Stimulated activated CD4-positive, alpha-beta T cell treated with anti-CD3 and anti-CD28 coated beads, Interleukin-4, amount 100 ng/mL, for 1 hour (primary cell): ENCODE results near the gene MEMO1.
"Not testable (repeated sequence)": the region's sequence is repeated elsewhere in the genome, so short reads cannot be mapped to it uniquely, and the experiment has no call there.

Experiments
- DNase-seq: peaks from one replicate; pipeline ENCODE4 v3.0.0-alpha.2; 2020

The MEMO1 gene

GRCh38 chr2:31997653-31998052, 13.2 kb downstream of the MEMO1 start:
- no peak for DNase-seq

- DNase-seq: no peak
These were observed 14.1 kb downstream of the MEMO1 start for GRCh38 chr2:31996571-31997150.

GRCh38 chr2:31992934-31993333, 17.9 kb downstream of the MEMO1 start:
- DNase-seq: no peak

- no peak for DNase-seq
These were observed 18.7 kb downstream of the MEMO1 start for GRCh38 chr2:31992025-31992579.

GRCh38 chr2:31989946-31990345, 20.9 kb downstream of the MEMO1 start:
- DNase-seq: no peak

GRCh38 chr2:31987454-31988220, 23.2 kb downstream of the MEMO1 start:
- no peak for DNase-seq

- no peak for DNase-seq
These were observed 23.9 kb downstream of the MEMO1 start for GRCh38 chr2:31986906-31987305.

- DNase-seq: no peak
These were observed 26.9 kb downstream of the MEMO1 start for GRCh38 chr2:31983762-31984467.

GRCh38 chr2:31980674-31981356, 30.0 kb downstream of the MEMO1 start:
- no peak for DNase-seq

GRCh38 chr2:31979956-31980355, 30.9 kb downstream of the MEMO1 start:
- DNase-seq: no peak

- DNase-seq: no peak
These were observed 31.8 kb downstream of the MEMO1 start for GRCh38 chr2:31979018-31979417.

- DNase-seq: no peak
These were observed 32.4 kb downstream of the MEMO1 start for GRCh38 chr2:31978436-31978835.

- no peak for DNase-seq
These were observed 37.1 kb downstream of the MEMO1 start for GRCh38 chr2:31973665-31974064.

- DNase-seq: no peak
These were observed 38.7 kb downstream of the MEMO1 start for GRCh38 chr2:31972059-31972458.

GRCh38 chr2:31969178-31969577, 41.6 kb downstream of the MEMO1 start:
- DNase-seq: no peak

GRCh38 chr2:31967790-31968189, 43.0 kb downstream of the MEMO1 start:
- no peak for DNase-seq

GRCh38 chr2:31966402-31966801, 44.4 kb downstream of the MEMO1 start:
- not testable (repeated sequence) for DNase-seq

- DNase-seq: no peak
These were observed 45.7 kb downstream of the MEMO1 start for GRCh38 chr2:31965094-31965493.

GRCh38 chr2:31962757-31963361, 47.9 kb downstream of the MEMO1 start:
- peak; percentile 7 for DNase-seq

- no peak for DNase-seq
These were observed 52.6 kb downstream of the MEMO1 start for GRCh38 chr2:31958140-31958717.

GRCh38 chr2:31957354-31958139, 53.3 kb downstream of the MEMO1 start:
- DNase-seq: no peak
